ENCODE measurements around the gene ITPR1. TPM values are rescaled to one million over a fixed set of nuclear protein-coding genes. Genes with fewer than 3 reads are reported as not detected.

ITPR1 gene
- total RNA-seq, 4 donors from 2014 or later: 210 to 261 (median 232) TPM

- H3K4me3 ChIP-seq (replicated peaks in 1 of 3): no peak overlapping the region
- no peaks in the 10 kb centered on the region for H3K36me3 ChIP-seq
- WGBS, 2 donors: 96 to 97% methylated on average over 4 of the region's 4 CpGs
- no peaks in the 10 kb centered on the region for H3K9me3 ChIP-seq
- no peaks in the 10 kb centered on the region for H3K4me1 ChIP-seq
- no peak overlapping the region for H3K27ac ChIP-seq
- H3K27me3 ChIP-seq: no peaks in the 10 kb centered on the region
- intact Hi-C loops (cut with DNase I): no loop called here
- TF ChIP-seq CTCF (IDR thresholded peaks at IDR 0.05): no peak
- TF ChIP-seq POLR2A (IDR thresholded peaks at IDR 0.05): no peak
- DNase-seq: no peak
Measured at GRCh38 chr3:4882548-4882947, 389.4 kb downstream of the ITPR1 start.

GRCh38 chr3:4883011-4883410, 389.9 kb downstream of the ITPR1 start:
- Histone ChIP-seq H3K27ac (no peak overlapping the region), H3K36me3 (no peaks in the 10 kb centered on the region), H3K4me3 (replicated peaks in 1 of 3) (no peak overlapping the region), H3K27me3 (no peaks in the 10 kb centered on the region), H3K9me3 (no peaks in the 10 kb centered on the region), H3K4me1 (no peaks in the 10 kb centered on the region)
- no peak for DNase-seq
- WGBS, 2 donors: 87 to 92% methylated on average over 3 of the region's 3 CpGs
- intact Hi-C loops (cut with DNase I): no loop called here
- TF ChIP-seq CTCF (IDR thresholded peaks at IDR 0.05) (no peak), POLR2A (IDR thresholded peaks at IDR 0.05) (no peak)

GRCh38 chr3:4884888-4885287, 391.7 kb downstream of the ITPR1 start:
- Histone ChIP-seq H3K4me1 (peaks cover 0 to 5% of the 10 kb centered on the region in 2 donors), H3K27ac (no peak overlapping the region), H3K4me3 (replicated peaks in 1 of 3) (no peak overlapping the region), H3K9me3 (no peaks in the 10 kb centered on the region), H3K27me3 (no peaks in the 10 kb centered on the region), H3K36me3 (no peaks in the 10 kb centered on the region)
- WGBS, 2 donors: 87 to 94% methylated on average over 3 of the region's 3 CpGs
- TF ChIP-seq POLR2A (IDR thresholded peaks at IDR 0.05) (no peak), CTCF (IDR thresholded peaks at IDR 0.05) (no peak)
- intact Hi-C loops (cut with DNase I): no loop called here
- DNase-seq: no peak

GRCh38 chr3:4885316-4885715, 392.2 kb downstream of the ITPR1 start:
- Histone ChIP-seq H3K27me3 (no peaks in the 10 kb centered on the region), H3K27ac (no peak overlapping the region)
- DNase-seq: no peak

GRCh38 chr3:4886448-4886847, 393.3 kb downstream of the ITPR1 start:
- intact Hi-C loops (cut with DNase I): no loop called here
- Histone ChIP-seq H3K9me3 (no peaks in the 10 kb centered on the region), H3K4me1 (peaks cover 0 to 6% of the 10 kb centered on the region in 2 donors), H3K36me3 (no peaks in the 10 kb centered on the region), H3K27me3 (no peaks in the 10 kb centered on the region), H3K27ac (no peak overlapping the region), H3K4me3 (replicated peaks in 1 of 3) (no peak overlapping the region)
- no peak for TF ChIP-seq POLR2A (IDR thresholded peaks at IDR 0.05)
- no peak for TF ChIP-seq CTCF (IDR thresholded peaks at IDR 0.05)
- WGBS, 2 donors: 90 to 95% methylated on average over 7 of the region's 7 CpGs
- no peak for DNase-seq

More at GRCh38 chr3:4885316-4885715, 392.2 kb downstream of the ITPR1 start:
- no peak for TF ChIP-seq CTCF (IDR thresholded peaks at IDR 0.05)
- no peak for TF ChIP-seq POLR2A (IDR thresholded peaks at IDR 0.05)
- Histone ChIP-seq H3K4me3 (replicated peaks in 1 of 3) (no peak overlapping the region), H3K4me1 (peaks cover 0 to 6% of the 10 kb centered on the region in 2 donors), H3K36me3 (no peaks in the 10 kb centered on the region), H3K9me3 (no peaks in the 10 kb centered on the region)
- 82 to 86% methylated on average over 3 of the region's 3 CpGs for WGBS, 2 donors
- intact Hi-C loops (cut with DNase I): no loop called here

All from thyroid gland (tissue), 4 donors.